ENCODE results near the gene HIP1.
"Not testable (repeated sequence)": the region's sequence is repeated elsewhere in the genome, so short reads cannot be mapped to it uniquely, and the experiment has no call there.

Gene HIP1

GRCh38 chr7:75563171-75563570 is 175.6 kb downstream of the HIP1 start:
- no peak overlapping the region for H3K27ac ChIP-seq
- TF ChIP-seq ZFX (IDR thresholded peaks at IDR 0.05; ENCODE audit: borderline replicate concordance): no peak

GRCh38 chr7:75559976-75560365 is 178.8 kb downstream of the HIP1 start:
- no peak overlapping the region for H3K27ac ChIP-seq
- no peak for TF ChIP-seq ZFX (IDR thresholded peaks at IDR 0.05; ENCODE audit: borderline replicate concordance)
- no peak for TF ChIP-seq CTCF (IDR thresholded peaks at IDR 0.05)

- no peak for TF ChIP-seq ZFX (IDR thresholded peaks at IDR 0.05; ENCODE audit: borderline replicate concordance)
- TF ChIP-seq CTCF (IDR thresholded peaks at IDR 0.05): no peak
- no peak overlapping the region for H3K27ac ChIP-seq
Observed at GRCh38 chr7:75559355-75559975, 179.3 kb downstream of the HIP1 start.

- H3K27ac ChIP-seq: not testable (repeated sequence)
Observed at GRCh38 chr7:75556835-75557234, 181.9 kb downstream of the HIP1 start.

GRCh38 chr7:75555736-75556135 is 183.0 kb downstream of the HIP1 start:
- H3K27ac ChIP-seq: no peak overlapping the region
- no peak for TF ChIP-seq ZFX (IDR thresholded peaks at IDR 0.05; ENCODE audit: borderline replicate concordance)
- TF ChIP-seq CTCF (IDR thresholded peaks at IDR 0.05): no peak

- TF ChIP-seq CTCF (IDR thresholded peaks at IDR 0.05): no peak
- no peak overlapping the region for H3K27ac ChIP-seq
Observed at GRCh38 chr7:75546237-75547015, 192.3 kb downstream of the HIP1 start.

- no peak overlapping the region for H3K27ac ChIP-seq
- TF ChIP-seq CTCF (IDR thresholded peaks at IDR 0.05) (no peak), ZFX (IDR thresholded peaks at IDR 0.05; ENCODE audit: borderline replicate concordance) (no peak)
Observed at GRCh38 chr7:75537731-75538130, 201.0 kb downstream of the HIP1 start.

- TF ChIP-seq CTCF (IDR thresholded peaks at IDR 0.05) (no peak), ZFX (IDR thresholded peaks at IDR 0.05; ENCODE audit: borderline replicate concordance) (no peak)
- no peak overlapping the region for H3K27ac ChIP-seq
Observed at GRCh38 chr7:75536940-75537538, 201.7 kb downstream of the HIP1 start.
